EH (cell line): ENCODE measurements around the gene MICAL1.

ENCODE experiments used
- DNase-seq: peaks from one replicate; pipeline ENCODE4 v3.0.0-alpha.2; 2015; ENCODE audit warnings: low read depth

Gene MICAL1

GRCh38 chr6:109436041-109436440 is 19.5 kb downstream of the MICAL1 start:
- DNase-seq, result no peak

- DNase-seq, result peak; percentile 42
Observed at GRCh38 chr6:109434456-109434855, 21.1 kb downstream of the MICAL1 start.

- DNase-seq, result no peak
Observed at GRCh38 chr6:109429496-109429895, 26.1 kb downstream of the MICAL1 start.

- DNase-seq, result peak; percentile 78
Observed at GRCh38 chr6:109428889-109429477, 26.6 kb downstream of the MICAL1 start.

- DNase-seq, result no peak
Observed at GRCh38 chr6:109424946-109425345, 30.6 kb downstream of the MICAL1 start.

- no peak for DNase-seq
Observed at GRCh38 chr6:109421184-109421583, 34.4 kb downstream of the MICAL1 start.

- DNase-seq, result no peak
Observed at GRCh38 chr6:109420751-109421150, 34.8 kb downstream of the MICAL1 start.

GRCh38 chr6:109417646-109418045 is 37.9 kb downstream of the MICAL1 start:
- DNase-seq, result no peak

GRCh38 chr6:109411034-109411433 is 44.5 kb downstream of the MICAL1 start:
- no peak for DNase-seq

GRCh38 chr6:109406196-109406595 is 49.4 kb downstream of the MICAL1 start:
- peak; percentile 42 for DNase-seq

GRCh38 chr6:109397020-109397419 is 58.6 kb downstream of the MICAL1 start:
- DNase-seq, result peak; percentile 25

- no peak for DNase-seq
Observed at GRCh38 chr6:109396046-109396718, 59.4 kb downstream of the MICAL1 start.
